OCI-LY1 (cell line): ENCODE results near the gene TM2D3.

Experiments
- H2AFZ ChIP-seq: fragments of 200-600 bp; sonication (generic), shearing (Covaris generic); 2 replicates; pipeline ENCODE4 v1.6.0; 2014; ENCODE audit warnings: antibody characterized with exemption, mild to moderate bottlenecking, low read length
- H3F3A ChIP-seq: fragments of 200-600 bp; sonication (generic), shearing (Covaris generic); 2 replicates; pipeline ENCODE4 v1.6.0; 2014; ENCODE audit warnings: mild to moderate bottlenecking, antibody characterized with exemption, low read length, moderate library complexity; ENCODE audit not compliant: insufficient read depth
- H3K27ac ChIP-seq: fragments of 200-600 bp; sonication (generic); 2 replicates; pipeline ENCODE4 v1.5.1; 2014; ENCODE audit warnings: low read length, mixed run types, mild to moderate bottlenecking, low read depth; ENCODE audit not compliant: poor library complexity, severe bottlenecking
- H3K27me3 ChIP-seq: fragments of 200-600 bp; sonication (generic); 2 replicates; pipeline ENCODE4 v1.6.0; 2014; ENCODE audit warnings: antibody characterized with exemption, mild to moderate bottlenecking, low read length, moderate library complexity; ENCODE audit not compliant: insufficient read depth
- H3K36me3 ChIP-seq: fragments of 200-600 bp; sonication (generic); 2 replicates; pipeline ENCODE4 v1.6.1; 2014; ENCODE audit warnings: mild to moderate bottlenecking, antibody characterized with exemption, low read length, moderate library complexity, mixed read lengths; ENCODE audit not compliant: insufficient read depth
- H3K4me1 ChIP-seq: fragments of 200-600 bp; sonication (generic); 2 replicates; pipeline ENCODE4 v1.5.1; 2014; ENCODE audit warnings: mild to moderate bottlenecking, low read length, moderate library complexity; ENCODE audit not compliant: insufficient read depth, severe bottlenecking
- H3K4me2 ChIP-seq: fragments of 200-600 bp; sonication (generic), shearing (Covaris generic); 2 replicates; pipeline ENCODE4 v1.6.1; 2014; ENCODE audit warnings: low read length
- H3K4me3 ChIP-seq: fragments of 200-600 bp; sonication (generic); 2 replicates; pipeline ENCODE4 v1.5.1; 2014; ENCODE audit warnings: low read length, low read depth, mild to moderate bottlenecking, mixed read lengths; ENCODE audit not compliant: poor library complexity, severe bottlenecking
- H3K79me2 ChIP-seq: fragments of 200-600 bp; shearing (Covaris generic); 2 replicates; pipeline ENCODE4 v1.6.1; 2016; ENCODE audit warnings: mixed run types, low read length, mixed read lengths; ENCODE audit not compliant: insufficient read depth
- H3K9ac ChIP-seq: fragments of 200-600 bp; sonication (generic), shearing (Covaris generic); 2 replicates; pipeline ENCODE4 v1.6.1; 2014; ENCODE audit warnings: mild to moderate bottlenecking, low read length, mixed read lengths
- H3K9me2 ChIP-seq: fragments of 200-600 bp; sonication (generic), shearing (Covaris generic); 2 replicates; pipeline ENCODE4 v1.6.1; 2014; ENCODE audit warnings: low read depth, mild to moderate bottlenecking, low read length, mixed read lengths
- H3K9me3 ChIP-seq: fragments of 200-600 bp; shearing (Covaris generic); 2 replicates; pipeline ENCODE4 v1.6.1; 2014; ENCODE audit warnings: low read length, mixed read lengths
- H4K20me1 ChIP-seq: fragments of 200-600 bp; sonication (generic), shearing (Covaris generic); 2 replicates; pipeline ENCODE4 v1.6.0; 2016; ENCODE audit warnings: mild to moderate bottlenecking, low read length; ENCODE audit not compliant: insufficient read depth
- EZH2 ChIP-seq: fragments of 200-600 bp; sonication (generic), shearing (Covaris generic); IDR thresholded peaks from 2 replicates; pipeline ENCODE4 v1.8.0; 2017; ENCODE audit warnings: borderline replicate concordance, mixed run types, mild to moderate bottlenecking, antibody characterized with exemption, low read length, moderate library complexity, mixed read lengths
- TF ChIP-seq, protein P1 (sequence below): fragments of 200-600 bp; sonication (generic), shearing (Covaris generic); IDR thresholded peaks from 2 replicates; pipeline ENCODE4 v1.5.1; 2017; ENCODE audit warnings: mild to moderate bottlenecking, antibody characterized with exemption, low read length, moderate library complexity, mixed read lengths

Gene TM2D3

GRCh38 chr15:101652786-101653430 is 727 bp upstream of the TM2D3 start:
- H3K79me2 ChIP-seq: peaks cover 36% of the 10 kb centered on the region
- peak overlapping the region; percentile 82 for H3K4me3 ChIP-seq
- 0 out of 2 replicates have a peak, but pooled peaks cover 5% of the 10 kb centered on the region for H4K20me1 ChIP-seq
- H3K4me2 ChIP-seq: peak overlapping the region; percentile 90
- no peaks in the 10 kb centered on the region; the same call in 1 of the 2 replicates for H3F3A ChIP-seq
- peaks cover 22% of the 10 kb centered on the region; the same call in 1 of the 2 replicates for H3K36me3 ChIP-seq
- TF ChIP-seq EZH2: no peak
- TF ChIP-seq, protein P1, sequence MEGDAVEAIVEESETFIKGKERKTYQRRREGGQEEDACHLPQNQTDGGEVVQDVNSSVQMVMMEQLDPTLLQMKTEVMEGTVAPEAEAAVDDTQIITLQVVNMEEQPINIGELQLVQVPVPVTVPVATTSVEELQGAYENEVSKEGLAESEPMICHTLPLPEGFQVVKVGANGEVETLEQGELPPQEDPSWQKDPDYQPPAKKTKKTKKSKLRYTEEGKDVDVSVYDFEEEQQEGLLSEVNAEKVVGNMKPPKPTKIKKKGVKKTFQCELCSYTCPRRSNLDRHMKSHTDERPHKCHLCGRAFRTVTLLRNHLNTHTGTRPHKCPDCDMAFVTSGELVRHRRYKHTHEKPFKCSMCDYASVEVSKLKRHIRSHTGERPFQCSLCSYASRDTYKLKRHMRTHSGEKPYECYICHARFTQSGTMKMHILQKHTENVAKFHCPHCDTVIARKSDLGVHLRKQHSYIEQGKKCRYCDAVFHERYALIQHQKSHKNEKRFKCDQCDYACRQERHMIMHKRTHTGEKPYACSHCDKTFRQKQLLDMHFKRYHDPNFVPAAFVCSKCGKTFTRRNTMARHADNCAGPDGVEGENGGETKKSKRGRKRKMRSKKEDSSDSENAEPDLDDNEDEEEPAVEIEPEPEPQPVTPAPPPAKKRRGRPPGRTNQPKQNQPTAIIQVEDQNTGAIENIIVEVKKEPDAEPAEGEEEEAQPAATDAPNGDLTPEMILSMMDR: no peak
- peak overlapping the region; percentile 93 for H3K9ac ChIP-seq
- H3K4me1 ChIP-seq: peaks cover 39% of the 10 kb centered on the region
- H3K27me3 ChIP-seq: no peaks in the 10 kb centered on the region
- H3K9me3 ChIP-seq: no peaks in the 10 kb centered on the region
- H3K9me2 ChIP-seq: no peaks in the 10 kb centered on the region
- 0 out of 2 replicates have a peak overlapping the region, but pooled peaks have one; percentile 42 for H2AFZ ChIP-seq
- H3K27ac ChIP-seq: peak overlapping the region; percentile 65

GRCh38 chr15:101651554-101652097 is 555 bp downstream of the TM2D3 start:
- H3K27me3 ChIP-seq: no peaks in the 10 kb centered on the region
- H3K4me1 ChIP-seq: peaks cover 39% of the 10 kb centered on the region
- H3K4me3 ChIP-seq: peak overlapping the region; percentile 82
- H3K4me2 ChIP-seq: peak overlapping the region; percentile 96
- no peaks in the 10 kb centered on the region; the same call in 1 of the 2 replicates for H3F3A ChIP-seq
- peaks cover 33% of the 10 kb centered on the region; the same call in 1 of the 2 replicates for H3K36me3 ChIP-seq
- peak overlapping the region; percentile 93 for H3K9ac ChIP-seq
- H2AFZ ChIP-seq: no peak overlapping the region
- H3K27ac ChIP-seq: peak overlapping the region; percentile 50
- H3K9me3 ChIP-seq: no peaks in the 10 kb centered on the region
- H3K9me2 ChIP-seq: no peaks in the 10 kb centered on the region
- H4K20me1 ChIP-seq: 0 out of 2 replicates have a peak, but pooled peaks cover 5% of the 10 kb centered on the region
- TF ChIP-seq, protein P1: no peak
- TF ChIP-seq EZH2: no peak
- H3K79me2 ChIP-seq: peaks cover 36% of the 10 kb centered on the region

GRCh38 chr15:101650145-101650544 is 2.0 kb downstream of the TM2D3 start:
- peak overlapping the region; percentile 93; the same call in 1 of the 2 replicates for H3K9ac ChIP-seq
- no peaks in the 10 kb centered on the region for H3K9me3 ChIP-seq
- H3K27ac ChIP-seq: no peak overlapping the region
- no peak overlapping the region for H2AFZ ChIP-seq
- TF ChIP-seq, protein P1: no peak
- TF ChIP-seq EZH2: no peak
- H4K20me1 ChIP-seq: 0 out of 2 replicates have a peak, but pooled peaks cover 5% of the 10 kb centered on the region
- H3K9me2 ChIP-seq: no peaks in the 10 kb centered on the region
- H3F3A ChIP-seq: no peaks in the 10 kb centered on the region; the same call in 1 of the 2 replicates
- peaks cover 36% of the 10 kb centered on the region for H3K79me2 ChIP-seq
- H3K27me3 ChIP-seq: no peaks in the 10 kb centered on the region
- H3K4me1 ChIP-seq: peaks cover 39% of the 10 kb centered on the region
- H3K36me3 ChIP-seq: peaks cover 48% of the 10 kb centered on the region
- peak overlapping the region; percentile 82 for H3K4me3 ChIP-seq
- peak overlapping the region; percentile 96 for H3K4me2 ChIP-seq
